Activated CD4-positive, alpha-beta T cell treated with anti-CD3 and anti-CD28 coated beads, Interleukin-2, amount 10 ng/mL, durations not matched to agents 7 days and 5 days (primary cell): Measurements from ENCODE around the gene SOX6. TPM values are rescaled to one million over a fixed set of nuclear protein-coding genes. Genes with fewer than 3 reads are reported as not detected.

Source experiments
- CTCF ChIA-PET: fragments of 350-600 bp; sonication (Branson Sonifier 250); formaldehyde crosslinking; loops from one replicate; lab custom pipeline; 2021; ENCODE audit warnings: antibody characterized with exemption; lab: Charles Lee
- POLR2A ChIA-PET: fragments of 350-600 bp; sonication (Branson Sonifier 250); formaldehyde crosslinking; loops from one replicate; lab custom pipeline; 2021; ENCODE audit warnings: antibody characterized with exemption; lab: Charles Lee
- DNase-seq: peaks from one replicate; pipeline ENCODE4 v3.0.0-alpha.2; 2020
- H3K27ac Mint-ChIP-seq: one replicate; pipeline ENCODE4 v1.8.0; 2021; ENCODE audit warnings: mild to moderate bottlenecking, moderate library complexity, mixed read lengths
- H3K27me3 Mint-ChIP-seq: one replicate; pipeline ENCODE4 v1.8.0; 2021; ENCODE audit warnings: mixed read lengths
- H3K36me3 Mint-ChIP-seq: one replicate; pipeline ENCODE4 v1.8.0; 2021; ENCODE audit warnings: low read depth, mixed read lengths
- H3K4me1 Mint-ChIP-seq: one replicate; pipeline ENCODE4 v1.8.0; 2021; ENCODE audit warnings: mixed read lengths
- H3K4me3 Mint-ChIP-seq: one replicate; pipeline ENCODE4 v1.8.0; 2021; ENCODE audit warnings: mild to moderate bottlenecking, moderate library complexity, mixed read lengths
- H3K9me3 Mint-ChIP-seq: one replicate; pipeline ENCODE4 v1.8.0; 2021; ENCODE audit warnings: mixed read lengths
- total RNA-seq, 2 experiments: library from RNA; stranded (reverse); gene quantifications; one replicate each; pipeline ENCODE4 v1.2.3, GENCODE V29; 2021

Gene SOX6
- total RNA-seq, 2 experiments from 2014 or later = not detected

- no peak for DNase-seq
- Mint-ChIP-seq H3K27me3 (no peaks in the 10 kb centered on the region), H3K9me3 (peaks cover 3% of the 10 kb centered on the region), H3K4me3 (no peak overlapping the region), H3K36me3 (no peaks in the 10 kb centered on the region), H3K27ac (no peak overlapping the region), H3K4me1 (no peaks in the 10 kb centered on the region)
- POLR2A ChIA-PET = no interaction called here
- CTCF ChIA-PET = no interaction called here
Measured at GRCh38 chr11:16271258-16271657, 85.1 kb downstream of the SOX6 start.

GRCh38 chr11:16266021-16266420 lies 90.3 kb downstream of the SOX6 start:
- H3K4me3 Mint-ChIP-seq = no peak overlapping the region
- no peak overlapping the region for H3K27ac Mint-ChIP-seq
- H3K36me3 Mint-ChIP-seq = no peaks in the 10 kb centered on the region
- POLR2A ChIA-PET = no interaction called here
- DNase-seq = no peak
- no peaks in the 10 kb centered on the region for H3K27me3 Mint-ChIP-seq
- H3K9me3 Mint-ChIP-seq = peaks cover 3% of the 10 kb centered on the region
- H3K4me1 Mint-ChIP-seq = no peaks in the 10 kb centered on the region
- CTCF ChIA-PET = no interaction called here

GRCh38 chr11:16265022-16265421 lies 91.3 kb downstream of the SOX6 start:
- Mint-ChIP-seq H3K36me3 (no peaks in the 10 kb centered on the region), H3K27me3 (no peaks in the 10 kb centered on the region), H3K27ac (no peak overlapping the region), H3K4me1 (no peaks in the 10 kb centered on the region), H3K4me3 (no peak overlapping the region), H3K9me3 (peaks cover 3% of the 10 kb centered on the region)
- DNase-seq = no peak
- POLR2A ChIA-PET = no interaction called here
- CTCF ChIA-PET = interaction anchor here (0.8 kb wide), 1 partner anchor 545 kb away, joined by 3 read pairs; no protein-coding TSS in a partner anchor

- H3K9me3 Mint-ChIP-seq = peaks cover under 1% of the 10 kb centered on the region
Measured at GRCh38 chr11:16262645-16262955, 93.7 kb downstream of the SOX6 start.

GRCh38 chr11:16261836-16262644 lies 94.3 kb downstream of the SOX6 start:
- Mint-ChIP-seq H3K4me1 (no peaks in the 10 kb centered on the region), H3K4me3 (no peak overlapping the region), H3K27ac (no peak overlapping the region), H3K36me3 (no peaks in the 10 kb centered on the region), H3K27me3 (no peaks in the 10 kb centered on the region), H3K9me3 (no peaks in the 10 kb centered on the region)
- CTCF ChIA-PET = no interaction called here
- DNase-seq = no peak
- POLR2A ChIA-PET = interaction anchor here (0.7 kb wide), 1 partner anchor 75 kb away, joined by 3 read pairs; no protein-coding TSS in a partner anchor

More at GRCh38 chr11:16262645-16262955, 93.7 kb downstream of the SOX6 start:
- Mint-ChIP-seq H3K4me1 (no peaks in the 10 kb centered on the region), H3K4me3 (no peak overlapping the region), H3K27ac (no peak overlapping the region), H3K36me3 (no peaks in the 10 kb centered on the region), H3K27me3 (no peaks in the 10 kb centered on the region)
- no peak for DNase-seq
- ChIA-PET CTCF (no interaction called here), POLR2A (no interaction called here)

GRCh38 chr11:16252373-16252772 lies 104.0 kb downstream of the SOX6 start:
- Mint-ChIP-seq H3K27me3 (no peaks in the 10 kb centered on the region), H3K4me1 (no peaks in the 10 kb centered on the region), H3K4me3 (no peak overlapping the region), H3K9me3 (peaks cover 6% of the 10 kb centered on the region), H3K36me3 (no peaks in the 10 kb centered on the region), H3K27ac (no peak overlapping the region)
- ChIA-PET POLR2A (no interaction called here), CTCF (no interaction called here)
- DNase-seq = no peak

GRCh38 chr11:16248248-16248647 lies 108.1 kb downstream of the SOX6 start:
- POLR2A ChIA-PET = no interaction called here
- Mint-ChIP-seq H3K4me1 (no peaks in the 10 kb centered on the region), H3K27me3 (no peaks in the 10 kb centered on the region), H3K27ac (no peak overlapping the region), H3K36me3 (no peaks in the 10 kb centered on the region), H3K4me3 (no peak overlapping the region), H3K9me3 (peaks cover 6% of the 10 kb centered on the region)
- no peak for DNase-seq
- CTCF ChIA-PET = no interaction called here

- no peak for DNase-seq
- Mint-ChIP-seq H3K36me3 (no peaks in the 10 kb centered on the region), H3K4me3 (no peak overlapping the region), H3K9me3 (peaks cover 2% of the 10 kb centered on the region), H3K27ac (no peak overlapping the region), H3K27me3 (no peaks in the 10 kb centered on the region), H3K4me1 (no peaks in the 10 kb centered on the region)
- ChIA-PET CTCF (no interaction called here), POLR2A (no interaction called here)
Measured at GRCh38 chr11:16242806-16243205, 113.5 kb downstream of the SOX6 start.

GRCh38 chr11:16240687-16241086 lies 115.7 kb downstream of the SOX6 start:
- no peak overlapping the region for H3K4me3 Mint-ChIP-seq
- ChIA-PET CTCF (no interaction called here), POLR2A (no interaction called here)
- no peaks in the 10 kb centered on the region for H3K4me1 Mint-ChIP-seq
- no peaks in the 10 kb centered on the region for H3K36me3 Mint-ChIP-seq
- DNase-seq = no peak
- H3K27ac Mint-ChIP-seq = no peak overlapping the region
- H3K27me3 Mint-ChIP-seq = no peaks in the 10 kb centered on the region
- no peaks in the 10 kb centered on the region for H3K9me3 Mint-ChIP-seq

- no peak for DNase-seq
- Mint-ChIP-seq H3K4me3 (no peak overlapping the region), H3K27ac (no peak overlapping the region), H3K9me3 (no peaks in the 10 kb centered on the region), H3K36me3 (no peaks in the 10 kb centered on the region), H3K4me1 (no peaks in the 10 kb centered on the region), H3K27me3 (no peaks in the 10 kb centered on the region)
- ChIA-PET POLR2A (no interaction called here), CTCF (no interaction called here)
Measured at GRCh38 chr11:16239141-16240105, 116.9 kb downstream of the SOX6 start.

- Mint-ChIP-seq H3K4me3 (no peak overlapping the region), H3K27me3 (no peaks in the 10 kb centered on the region), H3K9me3 (no peaks in the 10 kb centered on the region), H3K36me3 (no peaks in the 10 kb centered on the region), H3K4me1 (no peaks in the 10 kb centered on the region), H3K27ac (no peak overlapping the region)
- ChIA-PET POLR2A (no interaction called here), CTCF (no interaction called here)
- DNase-seq = no peak
Measured at GRCh38 chr11:16226245-16226644, 130.1 kb downstream of the SOX6 start.

GRCh38 chr11:16225623-16226022 lies 130.7 kb downstream of the SOX6 start:
- no peaks in the 10 kb centered on the region for H3K27me3 Mint-ChIP-seq
- H3K36me3 Mint-ChIP-seq = no peaks in the 10 kb centered on the region
- no peaks in the 10 kb centered on the region for H3K4me1 Mint-ChIP-seq
- H3K27ac Mint-ChIP-seq = no peak overlapping the region
- CTCF ChIA-PET = no interaction called here
- no peak for DNase-seq
- POLR2A ChIA-PET = no interaction called here
- no peaks in the 10 kb centered on the region for H3K9me3 Mint-ChIP-seq
- H3K4me3 Mint-ChIP-seq = no peak overlapping the region

- H3K4me3 Mint-ChIP-seq = no peak overlapping the region
- H3K27me3 Mint-ChIP-seq = no peaks in the 10 kb centered on the region
- no peaks in the 10 kb centered on the region for H3K36me3 Mint-ChIP-seq
- ChIA-PET CTCF (no interaction called here), POLR2A (no interaction called here)
- DNase-seq = no peak
- no peaks in the 10 kb centered on the region for H3K9me3 Mint-ChIP-seq
- no peaks in the 10 kb centered on the region for H3K4me1 Mint-ChIP-seq
- H3K27ac Mint-ChIP-seq = no peak overlapping the region
Measured at GRCh38 chr11:16223558-16223957, 132.8 kb downstream of the SOX6 start.
